Ecto neural progenitor cell (in vitro differentiated cells): ENCODE results near the gene SGK1.
"Not testable (repeated sequence)": the region's sequence is repeated elsewhere in the genome, so short reads cannot be mapped to it uniquely, and the experiment has no call there.

Source experiments
- DNase-seq: peaks from one replicate; pipeline ENCODE4 v3.0.0-alpha.2; 2018; ENCODE audit warnings: low spot score

Gene SGK1

GRCh38 chr6:134304381-134304780 lies 13.5 kb downstream of the SGK1 start:
- not testable (repeated sequence) for DNase-seq

GRCh38 chr6:134303891-134304290 lies 14.0 kb downstream of the SGK1 start:
- no peak for DNase-seq

DNA sequence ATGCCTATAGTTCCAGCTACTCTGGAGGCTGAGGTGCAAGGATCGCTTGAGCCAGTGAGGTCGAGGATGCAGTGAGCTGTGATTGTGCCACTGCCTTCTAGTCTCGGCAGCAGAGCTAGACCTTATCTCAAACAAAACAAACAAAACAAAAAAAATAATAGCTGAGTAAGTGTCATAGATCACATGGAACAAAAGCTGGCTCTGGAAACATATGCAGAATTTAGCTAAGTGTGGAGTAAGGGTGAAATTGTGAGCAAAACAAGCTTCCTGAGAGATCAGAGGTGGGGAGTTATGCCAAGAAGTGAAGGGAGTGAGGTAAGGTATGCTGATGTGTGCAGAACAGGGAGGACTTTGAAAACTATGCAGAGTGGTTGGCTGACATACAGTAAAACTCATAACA lies 18.7 kb downstream of the SGK1 start:
- DNase-seq: no peak

- no peak for DNase-seq
These were observed 21.1 kb downstream of the SGK1 start for GRCh38 chr6:134296762-134297161.

- no peak for DNase-seq
These were observed 21.9 kb downstream of the SGK1 start for GRCh38 chr6:134295953-134296553.

DNA sequence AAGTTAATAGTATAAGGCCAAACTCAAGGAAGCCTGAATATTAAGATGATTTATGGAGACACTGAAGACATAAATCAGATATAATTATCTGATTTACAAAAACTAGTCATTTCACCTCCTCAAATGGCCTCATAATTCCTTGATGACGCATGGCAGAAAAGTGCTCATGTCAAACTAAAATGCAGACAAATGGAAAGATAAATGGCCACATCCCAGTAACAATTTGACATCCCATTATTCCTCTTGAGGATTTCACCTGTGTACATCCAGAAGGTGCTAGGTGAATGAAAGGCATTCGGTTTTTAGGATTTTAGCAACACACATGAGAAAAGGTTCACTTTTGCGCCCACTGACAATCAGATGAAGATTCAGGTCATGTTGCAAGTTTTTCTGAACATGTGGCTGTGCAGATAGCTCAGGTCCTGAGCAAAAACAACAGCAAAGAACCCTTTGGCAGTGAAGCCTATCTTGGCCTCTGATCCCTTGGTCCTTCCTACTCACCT lies 24.2 kb downstream of the SGK1 start:
- no peak for DNase-seq

DNA sequence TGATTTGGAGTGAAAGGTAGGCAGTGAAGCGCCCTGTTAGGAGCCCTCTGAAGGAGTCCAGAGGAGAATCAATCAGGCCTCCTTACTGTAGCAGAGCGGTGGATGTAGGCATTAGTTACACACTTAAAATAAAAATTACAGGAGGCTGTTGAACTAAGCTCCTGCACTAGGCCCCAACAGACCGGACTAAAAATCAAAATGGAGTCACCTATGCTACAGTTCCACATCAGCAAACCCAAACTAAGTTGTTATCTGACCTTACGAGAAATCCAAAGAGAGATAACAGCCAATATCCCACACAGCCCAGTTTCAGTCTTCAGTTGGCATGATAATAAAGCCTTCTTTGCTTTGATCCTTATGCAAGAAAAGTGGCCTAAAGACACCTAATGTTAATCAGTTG lies 26.8 kb downstream of the SGK1 start:
- no peak for DNase-seq

- no peak for DNase-seq
These were observed 28.7 kb downstream of the SGK1 start for GRCh38 chr6:134289204-134289575.

DNA sequence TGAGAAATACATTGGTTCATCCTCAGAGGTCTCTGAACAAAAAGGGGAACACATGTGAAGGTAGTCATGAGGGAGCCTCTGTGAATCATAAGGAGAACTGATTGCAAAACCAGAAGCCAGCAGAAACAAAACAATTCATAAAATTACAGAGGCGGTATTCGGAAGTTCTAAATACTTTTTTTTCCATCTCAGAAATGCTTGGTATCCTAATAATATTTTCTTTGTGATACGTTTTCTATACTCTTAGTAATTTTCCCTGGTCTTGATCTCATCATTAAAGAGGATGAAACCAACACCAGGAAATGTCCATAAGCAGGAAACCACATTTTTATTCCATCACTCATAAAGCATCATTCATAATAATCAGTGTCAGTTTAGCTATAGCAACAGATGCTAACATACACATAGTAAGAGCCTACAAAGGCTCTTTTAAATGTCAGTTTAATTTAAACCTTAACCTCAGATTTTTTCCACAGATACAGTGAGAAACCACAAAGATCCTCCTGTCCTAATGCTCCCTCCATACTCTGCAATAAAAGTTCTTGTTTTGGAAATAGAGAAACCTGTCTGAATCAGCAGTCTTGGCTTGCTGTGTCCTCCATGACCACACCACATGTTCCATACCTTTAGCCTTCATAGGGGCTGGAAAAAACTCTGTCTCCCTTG lies 29.2 kb downstream of the SGK1 start:
- DNase-seq: no peak

- DNase-seq: no peak
These were observed 29.9 kb downstream of the SGK1 start for GRCh38 chr6:134287859-134288537.

DNA sequence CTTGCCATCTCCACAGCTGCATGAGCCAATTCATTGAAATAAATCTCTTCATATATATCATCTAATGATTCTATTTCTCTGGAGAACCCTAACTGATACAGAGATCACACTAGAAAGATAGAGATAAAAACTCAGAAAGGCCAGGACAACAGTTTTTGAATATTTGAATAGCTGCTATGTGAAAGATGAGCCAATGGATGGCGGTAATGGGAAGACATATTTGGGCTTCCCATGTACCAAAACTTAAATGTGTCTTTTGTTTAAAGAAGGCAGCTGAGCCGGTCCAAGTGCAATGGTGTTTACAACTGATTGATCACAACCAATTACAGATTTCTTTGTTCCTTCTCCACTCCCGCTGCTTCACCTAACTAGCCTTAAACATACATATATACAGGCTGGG lies 35.1 kb downstream of the SGK1 start:
- DNase-seq: no peak

- no peak for DNase-seq
These were observed 36.5 kb downstream of the SGK1 start for GRCh38 chr6:134281388-134281787.

DNA sequence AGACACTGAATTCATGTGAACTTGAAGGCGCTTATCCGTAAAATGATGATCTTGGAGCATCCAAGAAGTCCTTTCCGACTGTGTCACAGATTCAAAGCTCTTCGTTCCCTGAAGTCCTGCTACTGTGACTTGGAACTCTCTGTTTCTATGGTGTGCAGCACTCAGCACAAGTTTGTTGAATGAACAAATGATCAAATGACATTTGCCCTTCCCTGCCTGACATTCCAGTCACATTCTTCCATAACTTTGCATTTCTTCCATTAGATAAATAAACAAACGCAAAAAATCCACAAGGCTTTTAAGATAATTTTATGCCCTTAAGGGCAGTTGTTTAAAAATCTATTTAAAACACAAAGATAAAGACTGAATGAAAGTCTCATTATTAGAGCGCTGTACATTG lies 39.9 kb downstream of the SGK1 start:
- no peak for DNase-seq

DNA sequence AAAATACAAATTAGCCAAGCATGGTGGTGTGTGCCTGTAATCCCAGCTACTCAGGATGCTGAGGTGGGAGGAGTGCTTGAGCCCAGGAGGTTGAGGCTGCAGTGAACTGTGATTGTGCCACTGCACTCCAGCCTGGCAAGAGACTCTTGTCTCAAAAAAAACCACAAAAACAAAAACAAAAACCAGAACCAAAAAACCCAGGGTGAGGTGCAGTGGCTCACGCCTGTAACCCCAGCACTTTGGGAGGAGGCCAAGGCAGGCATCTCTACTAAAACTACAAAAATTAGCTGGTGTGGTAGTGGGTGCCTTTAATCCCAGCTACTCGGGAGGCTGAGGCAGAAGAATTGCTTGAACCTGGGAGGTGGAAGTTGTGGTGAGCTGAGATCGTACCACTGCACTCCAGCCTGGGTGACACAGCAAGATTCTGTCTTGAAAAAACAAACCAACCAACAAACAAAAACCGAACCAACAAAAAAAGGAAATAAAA lies 41.0 kb downstream of the SGK1 start:
- not testable (repeated sequence) for DNase-seq

GRCh38 chr6:134272374-134272773 lies 45.5 kb downstream of the SGK1 start:
- no peak for DNase-seq

GRCh38 chr6:134267917-134268361 lies 50.0 kb downstream of the SGK1 start:
- peak; percentile 66 for DNase-seq

DNA sequence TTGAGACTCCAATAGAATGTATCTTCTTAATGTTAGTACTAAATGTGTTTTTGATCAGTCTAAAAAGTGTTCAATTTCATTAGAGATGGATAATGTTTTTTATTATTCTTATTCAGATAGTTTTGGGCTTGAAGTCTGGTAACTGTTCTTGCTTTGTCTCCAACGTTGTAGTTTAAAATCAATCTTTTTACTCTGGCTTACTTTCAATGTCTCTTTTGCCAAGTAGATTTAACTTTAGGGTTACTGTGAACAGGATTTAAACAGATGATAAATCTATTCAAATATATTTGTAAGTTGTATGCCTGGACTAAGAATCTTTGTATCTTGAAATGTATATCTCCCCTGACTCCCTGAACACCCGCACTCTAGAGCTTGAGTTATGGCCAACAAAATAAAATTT lies 51.1 kb downstream of the SGK1 start:
- no peak for DNase-seq

- DNase-seq: no peak
These were observed 56.1 kb downstream of the SGK1 start for GRCh38 chr6:134261766-134262165.

DNA sequence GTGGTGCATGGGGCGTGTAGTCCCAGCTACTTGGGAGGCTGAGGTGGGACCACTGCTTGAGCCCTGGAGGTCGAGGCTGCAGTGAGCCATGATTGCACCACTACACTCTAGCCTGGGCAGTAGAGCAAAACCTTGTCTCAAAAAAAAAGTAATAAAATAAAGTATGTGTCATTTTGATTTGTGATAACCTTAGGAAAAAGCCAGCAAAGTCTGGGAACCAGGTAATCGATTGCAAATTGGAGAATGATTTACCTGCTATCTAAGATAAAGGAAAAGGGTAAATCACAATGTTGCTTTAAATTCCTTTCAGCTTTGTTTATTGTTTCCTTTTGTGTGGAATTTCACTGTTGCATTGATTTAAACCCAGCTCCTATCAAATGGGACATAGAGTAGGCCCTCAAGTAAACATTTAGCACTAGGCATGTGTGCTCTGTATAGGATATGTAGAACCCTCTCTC lies 59.0 kb downstream of the SGK1 start:
- DNase-seq: no peak

DNA sequence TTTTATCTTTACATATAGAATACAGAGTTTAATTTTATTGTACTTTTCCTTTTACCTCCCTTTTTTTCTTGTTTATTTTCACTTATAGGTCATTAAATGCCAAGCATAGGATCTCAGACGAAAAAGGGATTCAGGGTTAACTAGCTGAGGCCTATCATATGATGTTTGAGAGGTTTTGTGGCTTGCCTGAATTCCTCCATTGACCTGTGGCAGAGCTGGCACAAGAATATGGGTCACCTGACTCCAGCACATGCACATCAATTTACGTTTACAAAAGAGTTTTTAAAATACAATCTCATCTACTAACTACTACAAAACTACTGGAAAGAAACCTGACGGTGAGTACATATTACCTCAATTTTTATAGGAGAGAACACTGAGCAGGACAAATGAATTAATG lies 60.4 kb downstream of the SGK1 start:
- no peak for DNase-seq

DNA sequence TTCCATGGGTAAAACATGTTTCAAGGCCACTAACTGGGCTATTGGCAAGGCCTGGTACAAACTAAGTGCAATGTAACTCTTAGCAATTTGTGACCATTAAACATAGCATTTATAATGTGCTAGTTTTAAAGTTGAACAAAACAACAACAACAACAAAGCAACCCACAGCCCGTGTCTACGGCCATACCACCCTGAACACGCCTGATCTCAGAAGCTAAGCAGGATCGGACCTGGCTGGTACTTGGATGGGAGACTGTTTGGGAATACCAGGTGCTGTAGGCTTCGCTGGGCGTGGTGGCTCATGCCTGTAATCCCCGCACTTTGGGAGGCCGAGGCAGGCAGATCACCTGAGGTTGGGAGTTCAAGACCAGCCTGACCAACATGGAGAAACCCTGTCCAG lies 61.0 kb downstream of the SGK1 start:
- DNase-seq: no peak

DNA sequence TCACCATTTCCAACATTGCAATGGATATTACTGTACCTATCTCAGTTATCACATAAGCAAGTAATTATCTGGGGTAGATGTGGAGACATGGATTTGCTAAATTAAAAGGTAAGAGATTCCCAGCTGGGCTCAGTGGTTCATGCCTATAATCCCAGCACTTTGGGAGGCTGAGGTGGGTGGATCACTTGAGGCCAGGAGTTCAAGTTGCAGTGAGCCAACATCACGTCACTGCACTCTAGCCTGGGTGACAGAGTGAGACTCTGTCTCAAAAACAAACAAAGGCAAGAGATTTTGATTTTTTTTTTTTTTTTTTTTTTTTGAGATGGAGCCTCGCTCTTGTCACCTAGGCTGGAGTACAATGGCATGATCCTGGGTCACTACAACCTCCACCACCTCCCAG lies 62.6 kb downstream of the SGK1 start:
- not testable (repeated sequence) for DNase-seq

- no peak for DNase-seq
These were observed 63.8 kb downstream of the SGK1 start for GRCh38 chr6:134254118-134254517.
